Measurements from ENCODE around the gene ZNF112. TPM values are rescaled to one million over a fixed set of nuclear protein-coding genes. Genes with fewer than 3 reads are reported as not detected.

Gene ZNF112
- total and polyA plus RNA-seq, 10 donors: 0.62 to 4.7 (median 3.4) TPM

GRCh38 chr19:44371815-44372480, 15.5 kb upstream of the ZNF112 start:
- H3K27ac ChIP-seq: no peak overlapping the region
- no peaks in the 10 kb centered on the region for H3K36me3 ChIP-seq
- H3K4me1 ChIP-seq: no peaks in the 10 kb centered on the region
- intact Hi-C loops (cut with DNase I; ENCODE audit: low total_unique reads): no loop called here
- 62 to 70% (median 63%) methylated on average over 20 of the region's 20 CpGs for WGBS, 5 donors
- no peaks in the 10 kb centered on the region for H3K27me3 ChIP-seq (replicated peaks in 1 of 7)
- H3K9me3 ChIP-seq: peaks cover 0 to 87% (median 72%) of the 10 kb centered on the region in 8 donors
- TF ChIP-seq POLR2AphosphoS5 (IDR thresholded peaks at IDR 0.05) (no peak), CTCF (IDR thresholded peaks at IDR 0.05 in 8 of 11, conservative IDR thresholded peaks at IDR 0.05 in 3 of 11) (no peak)
- DNase-seq: no peak
- no peak overlapping the region for H3K4me3 ChIP-seq

GRCh38 chr19:44367024-44367423, 10.5 kb upstream of the ZNF112 start:
- H3K9me3 ChIP-seq: peaks cover 0 to 55% (median 37%) of the 10 kb centered on the region in 8 donors
- no peaks in the 10 kb centered on the region for H3K27me3 ChIP-seq (replicated peaks in 1 of 7)
- no peak for DNase-seq
- 53 to 81% (median 69%) methylated on average over 16 to 17 of the region's 17 CpGs for WGBS, 5 donors
- no peaks in the 10 kb centered on the region for H3K36me3 ChIP-seq
- TF ChIP-seq POLR2A (IDR thresholded peaks at IDR 0.05) (no peak), CTCF (IDR thresholded peaks at IDR 0.05 in 8 of 11, conservative IDR thresholded peaks at IDR 0.05 in 3 of 11) (no peak), POLR2AphosphoS5 (IDR thresholded peaks at IDR 0.05) (no peak)
- no peak overlapping the region for H3K4me3 ChIP-seq
- no peak overlapping the region for H3K27ac ChIP-seq
- H3K4me1 ChIP-seq: no peaks in the 10 kb centered on the region
- intact Hi-C loops (cut with DNase I; ENCODE audit: low total_unique reads): no loop called here

- intact Hi-C loops (cut with DNase I; ENCODE audit: low total_unique reads): no loop called here
- TF ChIP-seq CTCF (IDR thresholded peaks at IDR 0.05 in 8 of 11, conservative IDR thresholded peaks at IDR 0.05 in 3 of 11) (no peak), POLR2A (IDR thresholded peaks at IDR 0.05) (no peak), POLR2AphosphoS5 (IDR thresholded peaks at IDR 0.05) (no peak)
- H3K27me3 ChIP-seq (replicated peaks in 1 of 7): no peaks in the 10 kb centered on the region
- H3K36me3 ChIP-seq: peaks cover 0 to 37% (median under 1%) of the 10 kb centered on the region in 6 donors
- no peak overlapping the region for H3K27ac ChIP-seq
- no peaks in the 10 kb centered on the region for H3K4me1 ChIP-seq
- 80 to 87% (median 83%) methylated on average over 4 of the region's 4 CpGs for WGBS, 5 donors
- peaks cover 2 to 100% (median 99%) of the 10 kb centered on the region in 8 donors for H3K9me3 ChIP-seq
- no peak overlapping the region for H3K4me3 ChIP-seq
- no peak for DNase-seq
Measured at GRCh38 chr19:44346556-44346955, 9.9 kb downstream of the ZNF112 start.

- WGBS, 5 donors: 88 to 96% (median 89%) methylated on average over 4 of the region's 4 CpGs
- H3K9me3 ChIP-seq: peaks cover 3 to 100% (median 99%) of the 10 kb centered on the region in 8 donors
- no peak overlapping the region for H3K27ac ChIP-seq
- no peaks in the 10 kb centered on the region for H3K4me1 ChIP-seq
- no peak overlapping the region for H3K4me3 ChIP-seq
- DNase-seq: no peak
- TF ChIP-seq POLR2AphosphoS5 (IDR thresholded peaks at IDR 0.05) (no peak), CTCF (IDR thresholded peaks at IDR 0.05 in 8 of 11, conservative IDR thresholded peaks at IDR 0.05 in 3 of 11) (no peak), POLR2A (IDR thresholded peaks at IDR 0.05) (no peak)
- intact Hi-C loops (cut with DNase I; ENCODE audit: low total_unique reads): no loop called here
- H3K27me3 ChIP-seq (replicated peaks in 1 of 7): no peaks in the 10 kb centered on the region
- peaks cover 0 to 40% (median 4%) of the 10 kb centered on the region in 6 donors for H3K36me3 ChIP-seq
Measured at GRCh38 chr19:44345959-44346358, 10.5 kb downstream of the ZNF112 start.
